ENCODE data around the gene ZNF438.

- TF ChIP-seq POLR2A (IDR thresholded peaks at IDR 0.05; ENCODE audit: low read depth, low read length) (no peak), EP300 (IDR thresholded peaks at IDR 0.05; ENCODE audit: borderline replicate concordance in 1 of 2, control insufficient read depth in 1 of 2, low read depth in 2 of 2, low read length in 2 of 2) (no peak), JUND (IDR thresholded peaks at IDR 0.05; ENCODE audit: low read depth, low read length) (no peak), CTCF (IDR thresholded peaks at IDR 0.05 in 2 of 3, conservative IDR thresholded peaks at IDR 0.05 in 1 of 3; ENCODE audit: control insufficient read depth in 2 of 3, extremely low read depth in 1 of 3, insufficient read depth in 1 of 3, low read depth in 3 of 3, low read length in 3 of 3) (no peak), SIN3A (IDR thresholded peaks at IDR 0.05; ENCODE audit: low read depth, low read length) (no peak), NR2C2 (IDR thresholded peaks at IDR 0.05; ENCODE audit: borderline replicate concordance, control insufficient read depth, insufficient read length, low read depth) (no peak), RELA (IDR thresholded peaks at IDR 0.05; ENCODE audit: borderline replicate concordance, partially characterized antibody) (no peak), CHD2 (IDR thresholded peaks at IDR 0.05; ENCODE audit: borderline replicate concordance, low read depth, low read length) (no peak), TAF1 (IDR thresholded peaks at IDR 0.05; ENCODE audit: borderline replicate concordance, low read depth, low read length) (no peak), YY1 (IDR thresholded peaks at IDR 0.05; ENCODE audit: low read depth, low read length) (no peak)
- TF ChIP-seq, protein P1, sequence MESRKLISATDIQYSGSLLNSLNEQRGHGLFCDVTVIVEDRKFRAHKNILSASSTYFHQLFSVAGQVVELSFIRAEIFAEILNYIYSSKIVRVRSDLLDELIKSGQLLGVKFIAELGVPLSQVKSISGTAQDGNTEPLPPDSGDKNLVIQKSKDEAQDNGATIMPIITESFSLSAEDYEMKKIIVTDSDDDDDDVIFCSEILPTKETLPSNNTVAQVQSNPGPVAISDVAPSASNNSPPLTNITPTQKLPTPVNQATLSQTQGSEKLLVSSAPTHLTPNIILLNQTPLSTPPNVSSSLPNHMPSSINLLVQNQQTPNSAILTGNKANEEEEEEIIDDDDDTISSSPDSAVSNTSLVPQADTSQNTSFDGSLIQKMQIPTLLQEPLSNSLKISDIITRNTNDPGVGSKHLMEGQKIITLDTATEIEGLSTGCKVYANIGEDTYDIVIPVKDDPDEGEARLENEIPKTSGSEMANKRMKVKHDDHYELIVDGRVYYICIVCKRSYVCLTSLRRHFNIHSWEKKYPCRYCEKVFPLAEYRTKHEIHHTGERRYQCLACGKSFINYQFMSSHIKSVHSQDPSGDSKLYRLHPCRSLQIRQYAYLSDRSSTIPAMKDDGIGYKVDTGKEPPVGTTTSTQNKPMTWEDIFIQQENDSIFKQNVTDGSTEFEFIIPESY (IDR thresholded peaks at IDR 0.05) = no peak
Measured at GRCh38 chr10:30877111-30877510, 154.6 kb downstream of the ZNF438 start.
